ENCODE measurements around the gene SYCE1L.

The SYCE1L gene

GRCh38 chr16:77214411-77215138 is 15.4 kb downstream of the SYCE1L start:
- no peaks in the 10 kb centered on the region for H3K27me3 ChIP-seq (ENCODE audit: control insufficient read depth, low read length)
- H4K20me1 ChIP-seq (ENCODE audit: control insufficient read depth, insufficient read depth, low read depth, low read length) = no peaks in the 10 kb centered on the region
- H3K36me3 ChIP-seq (ENCODE audit: control insufficient read depth, low read length) = no peaks in the 10 kb centered on the region; the same call in 1 of the 2 replicates
- TF ChIP-seq EZH2phosphoT487 (IDR thresholded peaks at IDR 0.05; ENCODE audit: borderline replicate concordance, low read length) (no peak), CTCF (IDR thresholded peaks at IDR 0.05; ENCODE audit: low read depth, low read length, poor library complexity, severe bottlenecking) (no peak)
- no peak overlapping the region for H3K27ac ChIP-seq (ENCODE audit: low read depth, low read length)
- no peak overlapping the region for H3K4me2 ChIP-seq (ENCODE audit: low read length)
- H3K9me2 ChIP-seq (replicated peaks; ENCODE audit: control insufficient read depth, low read length) = no peaks in the 10 kb centered on the region; the same call in 1 of the 2 replicates
- no peak overlapping the region for H3K4me3 ChIP-seq (ENCODE audit: low read length)
- H3F3A ChIP-seq (ENCODE audit: control insufficient read depth, insufficient read depth) = no peaks in the 10 kb centered on the region
- H3K79me2 ChIP-seq (ENCODE audit: control insufficient read depth, low read length) = peaks cover 8% of the 10 kb centered on the region
- no peaks in the 10 kb centered on the region for H3K9me3 ChIP-seq (ENCODE audit: control insufficient read depth, insufficient read depth, low read length)
- peaks cover 14% of the 10 kb centered on the region for H3K4me1 ChIP-seq (ENCODE audit: control insufficient read depth, low read length)

DNA sequence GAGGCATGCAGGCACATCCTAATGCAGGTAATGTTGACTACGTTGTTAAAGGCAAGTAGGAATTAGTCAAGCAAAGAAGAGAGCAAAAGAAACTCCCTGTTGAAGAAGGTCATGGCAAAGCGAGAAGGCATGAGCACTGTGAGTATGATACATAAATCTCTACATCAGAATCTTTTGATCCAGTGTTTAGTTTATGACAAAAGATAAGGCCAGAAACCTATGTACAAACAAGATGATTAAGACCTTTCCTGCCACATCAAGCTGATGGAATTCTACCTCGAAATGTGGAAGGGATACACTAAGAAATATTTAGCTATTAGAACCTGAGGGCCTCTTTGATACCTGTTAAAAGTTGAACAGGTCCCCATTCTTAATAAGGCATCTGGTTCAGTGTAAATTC is 20.2 kb downstream of the SYCE1L start:
- H3K9me2 ChIP-seq (replicated peaks; ENCODE audit: control insufficient read depth, low read length) = no peaks in the 10 kb centered on the region
- H3K4me3 ChIP-seq (ENCODE audit: low read length) = no peak overlapping the region
- no peak overlapping the region for H3K4me2 ChIP-seq (ENCODE audit: low read length)
- no peaks in the 10 kb centered on the region for H3K27me3 ChIP-seq (ENCODE audit: control insufficient read depth, low read length)
- no peaks in the 10 kb centered on the region for H3K9me3 ChIP-seq (ENCODE audit: control insufficient read depth, insufficient read depth, low read length)
- H3K79me2 ChIP-seq (ENCODE audit: control insufficient read depth, low read length) = no peaks in the 10 kb centered on the region; the same call in 1 of the 2 replicates
- no peaks in the 10 kb centered on the region for H3K4me1 ChIP-seq (ENCODE audit: control insufficient read depth, low read length)
- TF ChIP-seq EZH2phosphoT487 (IDR thresholded peaks at IDR 0.05; ENCODE audit: borderline replicate concordance, low read length) (no peak), CTCF (IDR thresholded peaks at IDR 0.05; ENCODE audit: low read depth, low read length, poor library complexity, severe bottlenecking) (no peak)
- H4K20me1 ChIP-seq (ENCODE audit: control insufficient read depth, insufficient read depth, low read depth, low read length) = no peaks in the 10 kb centered on the region
- no peaks in the 10 kb centered on the region for H3K36me3 ChIP-seq (ENCODE audit: control insufficient read depth, low read length)
- no peaks in the 10 kb centered on the region for H3F3A ChIP-seq (ENCODE audit: control insufficient read depth, insufficient read depth)
- no peak overlapping the region for H3K27ac ChIP-seq (ENCODE audit: low read depth, low read length)

GRCh38 chr16:77220427-77220826 is 21.2 kb downstream of the SYCE1L start:
- H3K79me2 ChIP-seq (ENCODE audit: control insufficient read depth, low read length) = no peaks in the 10 kb centered on the region
- H3F3A ChIP-seq (ENCODE audit: control insufficient read depth, insufficient read depth) = no peaks in the 10 kb centered on the region
- H3K4me3 ChIP-seq (ENCODE audit: low read length) = no peak overlapping the region
- no peaks in the 10 kb centered on the region for H4K20me1 ChIP-seq (ENCODE audit: control insufficient read depth, insufficient read depth, low read depth, low read length)
- no peaks in the 10 kb centered on the region for H3K9me3 ChIP-seq (ENCODE audit: control insufficient read depth, insufficient read depth, low read length)
- H3K27me3 ChIP-seq (ENCODE audit: control insufficient read depth, low read length) = no peaks in the 10 kb centered on the region
- H3K9me2 ChIP-seq (replicated peaks; ENCODE audit: control insufficient read depth, low read length) = no peaks in the 10 kb centered on the region
- H3K27ac ChIP-seq (ENCODE audit: low read depth, low read length) = no peak overlapping the region
- H3K36me3 ChIP-seq (ENCODE audit: control insufficient read depth, low read length) = no peaks in the 10 kb centered on the region
- H3K4me2 ChIP-seq (ENCODE audit: low read length) = no peak overlapping the region
- no peak for TF ChIP-seq EZH2phosphoT487 (IDR thresholded peaks at IDR 0.05; ENCODE audit: borderline replicate concordance, low read length)
- TF ChIP-seq CTCF (IDR thresholded peaks at IDR 0.05; ENCODE audit: low read depth, low read length, poor library complexity, severe bottlenecking) = no peak
- H3K4me1 ChIP-seq (ENCODE audit: control insufficient read depth, low read length) = no peaks in the 10 kb centered on the region
